ENCODE data around the gene EIF4A2.
"Not testable (repeated sequence)": the region's sequence is repeated elsewhere in the genome, so short reads cannot be mapped to it uniquely, and the experiment has no call there.

EIF4A2 gene

DNA sequence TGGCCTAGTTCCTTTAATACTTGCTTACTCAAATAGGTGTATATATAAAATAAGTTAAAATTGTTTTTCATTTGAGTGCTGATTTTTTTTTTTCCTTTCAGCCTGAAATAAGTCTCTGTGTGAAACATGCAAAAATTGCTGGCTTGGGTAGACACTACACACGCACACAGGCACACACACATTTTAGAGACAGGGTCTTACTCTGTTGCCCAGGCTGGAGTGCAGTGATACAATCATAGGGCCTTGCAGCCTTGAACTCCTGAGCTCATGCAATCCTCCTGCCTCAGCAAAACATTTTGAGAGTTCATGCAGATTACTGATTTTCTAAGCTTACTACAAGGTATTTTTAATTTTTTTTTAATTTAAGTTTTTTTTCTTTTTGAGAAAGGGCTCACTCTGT is 35.6 kb downstream of the EIF4A2 start:
- no peak for DNase-seq
- Histone ChIP-seq H4K20me1 (ENCODE audit: insufficient read depth, low read length) (no peaks in the 10 kb centered on the region), H3F3A (ENCODE audit: insufficient read depth, low read length) (no peaks in the 10 kb centered on the region), H2AFZ (ENCODE audit: low read length) (no peak overlapping the region), H3K36me3 (replicated peaks; ENCODE audit: insufficient read depth, low read length) (no peaks in the 10 kb centered on the region), H3K9me3 (replicated peaks; ENCODE audit: insufficient read depth, low read length) (no peaks in the 10 kb centered on the region), H3K9ac (ENCODE audit: low read length) (no peak overlapping the region), H3K4me2 (ENCODE audit: low read depth, low read length) (no peak overlapping the region), H3K79me2 (ENCODE audit: low read length) (no peaks in the 10 kb centered on the region), H3K9me2 (replicated peaks; ENCODE audit: insufficient read depth, low read length) (no peaks in the 10 kb centered on the region), H3K4me1 (ENCODE audit: low read length) (no peaks in the 10 kb centered on the region), H3K27me3 (replicated peaks; ENCODE audit: insufficient read depth, low read length) (no peaks in the 10 kb centered on the region), H3K27ac (ENCODE audit: low read length) (no peak overlapping the region), H3K4me3 (ENCODE audit: low read length) (no peak overlapping the region)
- TF ChIP-seq, protein P1, sequence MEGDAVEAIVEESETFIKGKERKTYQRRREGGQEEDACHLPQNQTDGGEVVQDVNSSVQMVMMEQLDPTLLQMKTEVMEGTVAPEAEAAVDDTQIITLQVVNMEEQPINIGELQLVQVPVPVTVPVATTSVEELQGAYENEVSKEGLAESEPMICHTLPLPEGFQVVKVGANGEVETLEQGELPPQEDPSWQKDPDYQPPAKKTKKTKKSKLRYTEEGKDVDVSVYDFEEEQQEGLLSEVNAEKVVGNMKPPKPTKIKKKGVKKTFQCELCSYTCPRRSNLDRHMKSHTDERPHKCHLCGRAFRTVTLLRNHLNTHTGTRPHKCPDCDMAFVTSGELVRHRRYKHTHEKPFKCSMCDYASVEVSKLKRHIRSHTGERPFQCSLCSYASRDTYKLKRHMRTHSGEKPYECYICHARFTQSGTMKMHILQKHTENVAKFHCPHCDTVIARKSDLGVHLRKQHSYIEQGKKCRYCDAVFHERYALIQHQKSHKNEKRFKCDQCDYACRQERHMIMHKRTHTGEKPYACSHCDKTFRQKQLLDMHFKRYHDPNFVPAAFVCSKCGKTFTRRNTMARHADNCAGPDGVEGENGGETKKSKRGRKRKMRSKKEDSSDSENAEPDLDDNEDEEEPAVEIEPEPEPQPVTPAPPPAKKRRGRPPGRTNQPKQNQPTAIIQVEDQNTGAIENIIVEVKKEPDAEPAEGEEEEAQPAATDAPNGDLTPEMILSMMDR (IDR thresholded peaks at IDR 0.05; ENCODE audit: low read length) = no peak
- no peak for TF ChIP-seq EZH2phosphoT487 (IDR thresholded peaks at IDR 0.05; ENCODE audit: low read length)
- TF ChIP-seq EZH2 (optimal IDR thresholded peaks at IDR 0.05; ENCODE audit: low read depth, low read length) = no peak

DNA sequence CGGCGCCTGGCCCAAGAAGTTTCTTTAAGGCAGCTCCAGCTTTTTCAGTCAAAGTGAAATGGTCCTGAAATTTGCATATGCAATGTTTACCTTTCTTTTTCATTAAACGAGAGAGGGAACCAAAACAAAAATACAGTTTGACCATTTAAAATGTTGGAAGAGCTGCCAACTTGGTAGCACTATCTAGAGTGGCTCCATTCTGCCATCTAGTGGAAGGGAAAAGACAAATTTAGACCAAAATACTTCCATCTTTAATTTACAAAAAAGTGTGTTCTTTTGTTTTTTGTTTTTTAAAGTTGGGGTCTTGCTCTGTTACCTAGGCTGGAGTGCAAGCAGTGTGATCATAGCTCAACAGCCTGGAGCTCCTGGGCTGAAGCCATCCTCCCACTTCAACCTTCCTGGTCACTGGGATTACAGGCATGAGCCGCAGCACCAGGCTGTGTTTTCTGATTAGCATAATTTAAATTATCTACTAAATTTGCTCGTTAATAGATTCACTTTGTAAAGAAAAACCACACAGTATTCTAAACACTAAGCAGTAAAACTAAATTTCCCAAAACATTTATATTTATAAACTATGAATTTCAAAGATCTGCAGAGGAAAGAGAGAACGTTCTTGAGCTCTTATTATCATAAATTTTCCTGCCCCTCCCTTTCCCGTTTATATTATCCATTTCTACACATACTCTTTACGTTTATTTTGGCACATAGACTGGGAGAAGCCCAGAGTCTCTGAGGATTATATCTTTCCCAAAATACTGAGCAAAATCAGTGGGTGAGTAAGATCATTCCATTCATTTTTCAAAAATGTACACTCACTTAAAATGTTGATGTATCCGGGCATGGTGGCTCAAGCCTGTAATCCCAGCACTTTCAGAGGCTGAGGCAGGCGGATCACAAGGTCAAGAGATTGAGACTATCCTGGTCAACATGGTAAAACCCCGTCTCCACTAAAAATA is 38.3 kb downstream of the EIF4A2 start:
- no peaks in the 10 kb centered on the region for H3F3A ChIP-seq (ENCODE audit: insufficient read depth, low read length)
- no peak overlapping the region for H2AFZ ChIP-seq (ENCODE audit: low read length)
- H3K79me2 ChIP-seq (ENCODE audit: low read length) = no peaks in the 10 kb centered on the region
- no peaks in the 10 kb centered on the region for H3K4me1 ChIP-seq (ENCODE audit: low read length)
- H3K9ac ChIP-seq (ENCODE audit: low read length) = no peak overlapping the region
- H3K9me2 ChIP-seq (replicated peaks; ENCODE audit: insufficient read depth, low read length) = no peaks in the 10 kb centered on the region
- H4K20me1 ChIP-seq (ENCODE audit: insufficient read depth, low read length) = no peaks in the 10 kb centered on the region
- no peaks in the 10 kb centered on the region for H3K9me3 ChIP-seq (replicated peaks; ENCODE audit: insufficient read depth, low read length)
- TF ChIP-seq, protein P1 (IDR thresholded peaks at IDR 0.05; ENCODE audit: low read length) = peak; percentile 81
- no peak for TF ChIP-seq EZH2phosphoT487 (IDR thresholded peaks at IDR 0.05; ENCODE audit: low read length)
- H3K36me3 ChIP-seq (replicated peaks; ENCODE audit: insufficient read depth, low read length) = no peaks in the 10 kb centered on the region
- 0 out of 2 replicates have a peak overlapping the region, but pooled peaks have one; percentile 3 for H3K4me2 ChIP-seq (ENCODE audit: low read depth, low read length)
- no peak overlapping the region for H3K27ac ChIP-seq (ENCODE audit: low read length)
- DNase-seq = peak; percentile 83
- H3K27me3 ChIP-seq (replicated peaks; ENCODE audit: insufficient read depth, low read length) = peaks cover 5% of the 10 kb centered on the region
- H3K4me3 ChIP-seq (ENCODE audit: low read length) = no peak overlapping the region

DNA sequence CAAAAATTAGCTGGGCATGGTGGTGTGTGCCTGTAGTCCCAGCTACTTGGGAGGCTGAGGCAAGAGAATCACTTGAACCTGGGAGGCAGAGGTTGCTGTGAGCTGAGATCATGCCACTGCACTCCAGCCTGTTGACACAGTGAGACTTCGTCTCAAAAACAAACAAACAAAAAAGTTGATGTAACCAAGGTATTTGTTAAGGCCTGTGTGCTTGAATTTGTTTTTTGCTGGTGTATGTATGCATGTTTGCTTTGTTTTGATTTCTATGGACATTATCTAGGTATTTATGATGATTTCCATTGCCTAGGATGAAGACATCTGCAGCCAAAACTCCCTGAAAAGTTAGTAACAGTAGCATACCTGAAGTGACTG is 39.0 kb downstream of the EIF4A2 start:
- H3K27ac ChIP-seq (ENCODE audit: low read length); H3K9ac ChIP-seq (ENCODE audit: low read length); H3K4me2 ChIP-seq (ENCODE audit: low read depth, low read length); H2AFZ ChIP-seq (ENCODE audit: low read length); H4K20me1 ChIP-seq (ENCODE audit: insufficient read depth, low read length); H3K79me2 ChIP-seq (ENCODE audit: low read length); H3K9me2 ChIP-seq (replicated peaks; ENCODE audit: insufficient read depth, low read length); H3K4me1 ChIP-seq (ENCODE audit: low read length); H3F3A ChIP-seq (ENCODE audit: insufficient read depth, low read length); H3K27me3 ChIP-seq (replicated peaks; ENCODE audit: insufficient read depth, low read length); H3K36me3 ChIP-seq (replicated peaks; ENCODE audit: insufficient read depth, low read length); H3K4me3 ChIP-seq (ENCODE audit: low read length); DNase-seq; H3K9me3 ChIP-seq (replicated peaks; ENCODE audit: insufficient read depth, low read length): not testable (repeated sequence)

DNA sequence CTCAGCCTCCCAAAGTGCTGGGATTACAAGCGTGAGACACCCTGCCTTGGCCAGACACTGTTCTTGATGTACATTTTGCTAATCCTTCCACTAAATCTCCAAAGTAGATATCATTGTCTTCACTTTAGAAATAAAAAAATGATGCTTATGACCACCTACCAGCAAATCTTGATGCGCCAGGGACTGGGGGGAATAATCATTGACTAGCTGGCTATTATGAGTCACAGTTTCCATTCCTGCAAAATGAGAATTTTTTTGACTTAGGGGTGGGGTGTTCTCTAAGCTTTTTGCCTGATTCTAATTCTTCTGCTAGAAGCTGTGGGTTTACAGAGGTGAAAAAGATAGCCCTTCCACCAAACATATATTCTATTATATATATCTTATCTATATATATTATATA is 40.0 kb downstream of the EIF4A2 start:
- no peaks in the 10 kb centered on the region for H4K20me1 ChIP-seq (ENCODE audit: insufficient read depth, low read length)
- H3K4me3 ChIP-seq (ENCODE audit: low read length) = no peak overlapping the region
- H3F3A ChIP-seq (ENCODE audit: insufficient read depth, low read length) = no peaks in the 10 kb centered on the region
- no peak overlapping the region for H3K27ac ChIP-seq (ENCODE audit: low read length)
- H3K4me2 ChIP-seq (ENCODE audit: low read depth, low read length) = no peak overlapping the region
- no peaks in the 10 kb centered on the region for H3K9me3 ChIP-seq (replicated peaks; ENCODE audit: insufficient read depth, low read length)
- H3K4me1 ChIP-seq (ENCODE audit: low read length) = no peaks in the 10 kb centered on the region
- H3K27me3 ChIP-seq (replicated peaks; ENCODE audit: insufficient read depth, low read length) = peaks cover 13% of the 10 kb centered on the region
- H3K36me3 ChIP-seq (replicated peaks; ENCODE audit: insufficient read depth, low read length) = no peaks in the 10 kb centered on the region
- no peak for DNase-seq
- no peaks in the 10 kb centered on the region for H3K79me2 ChIP-seq (ENCODE audit: low read length)
- H3K9ac ChIP-seq (ENCODE audit: low read length) = no peak overlapping the region
- TF ChIP-seq EZH2 (optimal IDR thresholded peaks at IDR 0.05; ENCODE audit: low read depth, low read length) = no peak
- TF ChIP-seq, protein P1 (IDR thresholded peaks at IDR 0.05; ENCODE audit: low read length) = no peak
- TF ChIP-seq EZH2phosphoT487 (IDR thresholded peaks at IDR 0.05; ENCODE audit: low read length) = no peak
- H2AFZ ChIP-seq (ENCODE audit: low read length) = no peak overlapping the region
- H3K9me2 ChIP-seq (replicated peaks; ENCODE audit: insufficient read depth, low read length) = no peaks in the 10 kb centered on the region
